NCI-H526 treated with DMSO at 0.1 percent for 48 hours (cell line): Measurements from ENCODE around the gene HRC.
"Not testable (repeated sequence)": the region's sequence is repeated elsewhere in the genome, so short reads cannot be mapped to it uniquely, and the experiment has no call there.

Experiments used
- DNase-seq: peaks from one replicate; lab custom pipeline; 2025; lab: John Stamatoyannopoulos, UW

HRC gene

GRCh38 chr19:49155005-49155819 is at the start of gene HRC:
Gene HRC, minus strand, starts transcription at chr19:49155396. Its CDS starts 159 bp downstream, at chr19:49155237.
- no peak for DNase-seq

GRCh38 chr19:49201042-49201441 is 45.8 kb upstream of the HRC start:
- no peak for DNase-seq

GRCh38 chr19:49200238-49200862 is 45.2 kb upstream of the HRC start:
- no peak for DNase-seq

- DNase-seq, result peak; percentile 37
These were observed 41.5 kb upstream of the HRC start for GRCh38 chr19:49196527-49197240.

GRCh38 chr19:49194408-49194807 is 39.2 kb upstream of the HRC start:
- no peak for DNase-seq

GRCh38 chr19:49193822-49194394 is 38.7 kb upstream of the HRC start:
- DNase-seq, result no peak

GRCh38 chr19:49190781-49191180 is 35.6 kb upstream of the HRC start:
- no peak for DNase-seq

GRCh38 chr19:49189259-49189658 is 34.1 kb upstream of the HRC start:
- no peak for DNase-seq

- no peak for DNase-seq
These were observed 33.5 kb upstream of the HRC start for GRCh38 chr19:49188626-49189200.

GRCh38 chr19:49186108-49186507 is 30.9 kb upstream of the HRC start:
- no peak for DNase-seq

- DNase-seq, result no peak
These were observed 27.7 kb upstream of the HRC start for GRCh38 chr19:49182848-49183375.

- DNase-seq, result not testable (repeated sequence)
These were observed 27.0 kb upstream of the HRC start for GRCh38 chr19:49182010-49182847.

GRCh38 chr19:49180659-49181058 is 25.5 kb upstream of the HRC start:
- no peak for DNase-seq

GRCh38 chr19:49173198-49173597 is 18.0 kb upstream of the HRC start:
- no peak for DNase-seq

GRCh38 chr19:49168421-49168820 is 13.2 kb upstream of the HRC start:
- no peak for DNase-seq

- DNase-seq, result no peak
These were observed 12.7 kb upstream of the HRC start for GRCh38 chr19:49167857-49168409.

- DNase-seq, result no peak
These were observed 10.7 kb upstream of the HRC start for GRCh38 chr19:49165865-49166301.

- DNase-seq, result no peak
These were observed 10.0 kb upstream of the HRC start for GRCh38 chr19:49165111-49165750.

GRCh38 chr19:49161987-49162386 is 6.8 kb upstream of the HRC start:
- no peak for DNase-seq
